Thyroid gland (tissue), 4 donors: ENCODE results near the gene RMI2. TPM values are rescaled to one million over a fixed set of nuclear protein-coding genes. Genes with fewer than 3 reads are reported as not detected.
"Not testable (repeated sequence)": the region's sequence is repeated elsewhere in the genome, so short reads cannot be mapped to it uniquely, and the experiment has no call there.

Experiments used
- DNase-seq, 2 donors: peaks; one replicate each; pipeline ENCODE4 v3.0.0-alpha.2; 2019
- H3K27ac ChIP-seq, 3 donors: fragments of 200-600 bp; sonication (generic); 1 replicate in 2 of 3; 2 replicates in 1 of 3; pipeline ENCODE4 v1.5.1; 2016 to 2019; ENCODE audit warnings: mild to moderate bottlenecking in 1 of 3, moderate library complexity in 1 of 3
- H3K27me3 ChIP-seq: fragments of 200-600 bp; sonication (generic); one replicate; pipeline ENCODE4 v1.5.1; 2019
- H3K36me3 ChIP-seq, 2 donors: fragments of 200-600 bp; sonication (generic); one replicate each; pipeline ENCODE4 v1.5.1; 2016 to 2019
- H3K4me1 ChIP-seq, 2 donors: fragments of 200-600 bp; sonication (generic); one replicate each; pipeline ENCODE4 v1.5.1; 2017 to 2019
- H3K4me3 ChIP-seq, 3 donors: fragments of 200-600 bp; sonication (generic); replicated peaks in 1 of 3; 1 replicate in 2 of 3; 2 replicates in 1 of 3; pipeline ENCODE4 v1.5.1; 2016; ENCODE audit warnings: mild to moderate bottlenecking in 1 of 3
- H3K9me3 ChIP-seq: fragments of 200-600 bp; sonication (generic); one replicate; pipeline ENCODE4 v1.5.1; 2017
- CTCF ChIP-seq, 6 experiments: fragments of 200-600 bp in 3 of 6; fragments of 450-650 bp in 3 of 6; sonication (generic) in 3 of 6; IDR thresholded peaks; one replicate each; pipeline ENCODE4 v1.5.1; 2016 to 2019; ENCODE audit warnings: antibody characterized with exemption in 6 of 6, mild to moderate bottlenecking in 2 of 6, inconsistent platforms in 1 of 6, moderate library complexity in 1 of 6
- POLR2A ChIP-seq, 2 donors: fragments of 450-650 bp; IDR thresholded peaks; one replicate each; pipeline ENCODE4 v1.6.1; 2017; ENCODE audit warnings: antibody characterized with exemption in 2 of 2, mild to moderate bottlenecking in 2 of 2, moderate library complexity in 1 of 2
- WGBS, 2 donors: methylation state at CpG; one replicate each; pipeline ENCODE4 v1.1.5; 2017; 5-methylcytosine and 5-hydroxymethylcytosine counted together
- intact Hi-C: fragments of 100-400 bp; cut with DNase I; formaldehyde crosslinking; loops from one replicate; pipeline ENCODE4 v1.15.1; 2023
- total RNA-seq, 4 donors: library from RNA; depleted of rRNA; stranded (reverse); fragments of >200 nt; gene quantifications; one replicate each; pipeline ENCODE4 v1.2.3, GENCODE V29; 2016

Gene RMI2
- total RNA-seq, 4 donors from 2014 or later, result 2.5 to 2.8 (median 2.6) TPM; not detected in 1

- Histone ChIP-seq H3K9me3 (no peaks in the 10 kb centered on the region), H3K4me3 (no peak overlapping the region), H3K36me3 (no peaks in the 10 kb centered on the region), H3K27ac (peak overlapping the region; percentile 49 to 64 (median 54)), H3K27me3 (no peaks in the 10 kb centered on the region), H3K4me1 (peaks cover 0 to 8% of the 10 kb centered on the region in 2 donors)
- peak; percentile 88 to 90 for DNase-seq
- intact Hi-C loops, result no loop called here
- TF ChIP-seq POLR2A (IDR thresholded peaks at IDR 0.05) (no peak), CTCF (IDR thresholded peaks at IDR 0.05) (no peak)
- WGBS, 2 donors, result 26 to 31% methylated on average over 7 of the region's 7 CpGs
These were observed 25.0 kb downstream of the RMI2 start for GRCh38 chr16:11370084-11370931.

GRCh38 chr16:11370932-11371279 lies 25.6 kb downstream of the RMI2 start:
- H3K9me3 ChIP-seq, intact Hi-C loops, H3K27me3 ChIP-seq, H3K4me1 ChIP-seq, H3K36me3 ChIP-seq, H3K4me3 ChIP-seq: not testable (repeated sequence)
- peak overlapping the region; percentile 49 to 64 (median 54) for H3K27ac ChIP-seq
- WGBS, 2 donors, result 68 to 83% methylated on average over 12 to 13 of the region's 13 CpGs
- DNase-seq, result peak in 1 of 2 donors; percentile 31

GRCh38 chr16:11372073-11372828 lies 27.0 kb downstream of the RMI2 start:
- peak overlapping the region; percentile 24 to 64 (median 49) for H3K27ac ChIP-seq
- H3K4me3 ChIP-seq, result no peak overlapping the region
- no peak for DNase-seq
- intact Hi-C loops, result no loop called here
- H3K27me3 ChIP-seq, result no peaks in the 10 kb centered on the region
- WGBS, 2 donors, result 80 to 85% methylated on average over 10 of the region's 10 CpGs
- peaks cover 0 to 8% of the 10 kb centered on the region in 2 donors for H3K4me1 ChIP-seq
- H3K36me3 ChIP-seq, result no peaks in the 10 kb centered on the region
- no peaks in the 10 kb centered on the region for H3K9me3 ChIP-seq
- TF ChIP-seq CTCF (IDR thresholded peaks at IDR 0.05) (no peak), POLR2A (IDR thresholded peaks at IDR 0.05) (no peak)

GRCh38 chr16:11372829-11373306 lies 27.6 kb downstream of the RMI2 start:
- Histone ChIP-seq H3K4me1 (peaks cover 0 to 8% of the 10 kb centered on the region in 2 donors), H3K27ac (no peak overlapping the region), H3K27me3 (no peaks in the 10 kb centered on the region), H3K4me3 (no peak overlapping the region), H3K9me3 (no peaks in the 10 kb centered on the region), H3K36me3 (no peaks in the 10 kb centered on the region)
- WGBS, 2 donors, result 73 to 75% methylated on average over 5 to 6 of the region's 6 CpGs
- intact Hi-C loops, result no loop called here
- peak; percentile 37 to 42 for DNase-seq
- TF ChIP-seq CTCF (IDR thresholded peaks at IDR 0.05) (no peak), POLR2A (IDR thresholded peaks at IDR 0.05) (no peak)

- TF ChIP-seq POLR2A (IDR thresholded peaks at IDR 0.05) (no peak), CTCF (IDR thresholded peaks at IDR 0.05) (no peak)
- no peak overlapping the region for H3K4me3 ChIP-seq
- no peaks in the 10 kb centered on the region for H3K27me3 ChIP-seq
- H3K36me3 ChIP-seq, result no peaks in the 10 kb centered on the region
- 87 to 90% methylated on average over 4 of the region's 4 CpGs for WGBS, 2 donors
- intact Hi-C loops, result no loop called here
- H3K9me3 ChIP-seq, result no peaks in the 10 kb centered on the region
- H3K27ac ChIP-seq, result no peak overlapping the region
- peaks cover 0 to 8% of the 10 kb centered on the region in 2 donors for H3K4me1 ChIP-seq
- no peak for DNase-seq
These were observed 29.0 kb downstream of the RMI2 start for GRCh38 chr16:11374255-11374654.
